DOHH2 (cell line): ENCODE measurements around the gene PCDHGB6.

Experiments used
- EZH2phosphoT487 ChIP-seq: fragments of 200-600 bp; sonication (generic); IDR thresholded peaks from 2 replicates; pipeline ENCODE4 v1.6.1; 2017; ENCODE audit warnings: borderline replicate concordance, mild to moderate bottlenecking, antibody characterized with exemption, low read length, moderate library complexity, mixed read lengths
- TF ChIP-seq, protein P1 (sequence below): fragments of 200-600 bp; sonication (generic); IDR thresholded peaks from one replicate; pipeline ENCODE4 v1.5.1; 2014; ENCODE audit warnings: antibody characterized with exemption, mild to moderate bottlenecking, low read depth, low read length; ENCODE audit not compliant: poor library complexity, severe bottlenecking

DNA sequence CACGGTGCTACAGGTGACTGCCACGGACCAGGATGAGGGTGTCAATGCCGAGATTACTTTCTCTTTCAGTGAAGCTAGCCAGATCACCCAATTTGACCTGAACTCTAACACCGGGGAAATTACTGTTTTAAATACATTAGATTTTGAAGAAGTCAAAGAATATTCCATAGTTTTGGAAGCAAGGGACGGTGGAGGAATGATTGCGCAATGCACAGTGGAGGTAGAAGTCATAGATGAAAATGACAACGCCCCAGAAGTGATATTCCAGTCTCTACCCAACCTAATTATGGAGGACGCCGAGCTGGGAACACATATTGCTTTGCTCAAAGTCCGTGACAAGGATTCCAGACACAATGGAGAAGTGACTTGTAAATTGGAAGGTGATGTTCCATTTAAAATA, 19.2 kb upstream of the PCDHGB6 start:
- TF ChIP-seq, protein P1, sequence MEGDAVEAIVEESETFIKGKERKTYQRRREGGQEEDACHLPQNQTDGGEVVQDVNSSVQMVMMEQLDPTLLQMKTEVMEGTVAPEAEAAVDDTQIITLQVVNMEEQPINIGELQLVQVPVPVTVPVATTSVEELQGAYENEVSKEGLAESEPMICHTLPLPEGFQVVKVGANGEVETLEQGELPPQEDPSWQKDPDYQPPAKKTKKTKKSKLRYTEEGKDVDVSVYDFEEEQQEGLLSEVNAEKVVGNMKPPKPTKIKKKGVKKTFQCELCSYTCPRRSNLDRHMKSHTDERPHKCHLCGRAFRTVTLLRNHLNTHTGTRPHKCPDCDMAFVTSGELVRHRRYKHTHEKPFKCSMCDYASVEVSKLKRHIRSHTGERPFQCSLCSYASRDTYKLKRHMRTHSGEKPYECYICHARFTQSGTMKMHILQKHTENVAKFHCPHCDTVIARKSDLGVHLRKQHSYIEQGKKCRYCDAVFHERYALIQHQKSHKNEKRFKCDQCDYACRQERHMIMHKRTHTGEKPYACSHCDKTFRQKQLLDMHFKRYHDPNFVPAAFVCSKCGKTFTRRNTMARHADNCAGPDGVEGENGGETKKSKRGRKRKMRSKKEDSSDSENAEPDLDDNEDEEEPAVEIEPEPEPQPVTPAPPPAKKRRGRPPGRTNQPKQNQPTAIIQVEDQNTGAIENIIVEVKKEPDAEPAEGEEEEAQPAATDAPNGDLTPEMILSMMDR, result no peak
- no peak for TF ChIP-seq EZH2phosphoT487
